K562 (cell line): ENCODE results near the gene BBS5. TPM values are rescaled to one million over a fixed set of nuclear protein-coding genes. Genes with fewer than 3 reads are reported as not detected.
A peak's percentile ranks its signal among the peaks of the same experiment; 100 is the strongest.

Experiments
- ATAC-seq: fragments of 200-7000 bp; cut with Tn5 transposase; 3 replicates; pipeline ENCODE4 v1.9.1; 2020; ENCODE audit warnings: moderate library complexity
- BruUV-seq: library from RNA; stranded (reverse); fragments of 400-500 nt; replicated peaks from 2 replicates; lab custom pipeline; 2021; lab: Mats Ljungman, UMichigan
- CTCF ChIA-PET: fragments of 300-600 bp; formaldehyde crosslinking; extraction: SDS; loops from one replicate; lab custom pipeline; 2021; ENCODE audit warnings: low intra/inter-chr PET ratio; lab: Yijun Ruan, JAX
- POLR2A ChIA-PET: fragments of 300-600, 350-650 bp; sonication (Branson Sonifier 250); formaldehyde crosslinking; extraction: SDS; loops from one replicate; lab custom pipeline; 2021; ENCODE audit warnings: antibody characterized with exemption, inconsistent platforms; lab: Yijun Ruan, JAX
- DNase-seq, 4 experiments: peaks; one replicate each; pipeline versions ENCODE4 v3.0.0 to v3.0.0-alpha.2; 2011 to 2018; ENCODE audit warnings: low spot score in 3 of 4, mixed read lengths in 3 of 4; ENCODE audit errors: extremely low read depth in 1 of 4
- FAIRE-seq: peaks from 2 replicates; lab custom pipeline; 2011; peaks lifted over from hg19 to GRCh38; lab: Jason Lieb, UNC
- H2AFZ ChIP-seq: 2 replicates; pipeline ENCODE4 v1.6.0; 2011; ENCODE audit warnings: low read depth, low read length, control low read depth, inconsistent platforms
- H3K27ac ChIP-seq: fragments of 200-600 bp; 3 replicates; pipeline ENCODE4 v1.8.0; 2011; ENCODE audit warnings: low read depth, mild to moderate bottlenecking, control low read depth, inconsistent platforms, low read length, moderate library complexity, mixed read lengths; ENCODE audit errors: extremely low read depth
- H3K27me3 ChIP-seq, 2 experiments: fragments of 300-600 bp in 1 of 2; 2 replicates in 1 of 2; 3 replicates in 1 of 2; pipeline versions ENCODE4 v1.6.0 to v1.8.0; 2011; ENCODE audit warnings: inconsistent platforms in 2 of 2, low read length in 2 of 2, mild to moderate bottlenecking in 1 of 2, mixed read lengths in 1 of 2, moderate library complexity in 1 of 2; ENCODE audit not compliant: control insufficient read depth in 2 of 2, insufficient read depth in 2 of 2
- H3K36me3 ChIP-seq: fragments of 300-600 bp; 3 replicates; pipeline ENCODE4 v1.8.0; 2011; ENCODE audit warnings: mild to moderate bottlenecking, low read length, inconsistent platforms; ENCODE audit not compliant: control insufficient read depth, insufficient read depth
- H3K4me1 ChIP-seq, 2 experiments: fragments of 200-600 bp in 1 of 2; replicated peaks in 1 of 2; 2 replicates in 1 of 2; 3 replicates in 1 of 2; pipeline versions ENCODE4 v1.5.1 to v1.8.0; 2011; ENCODE audit warnings: inconsistent platforms in 2 of 2, low read length in 2 of 2, mild to moderate bottlenecking in 1 of 2, mixed read lengths in 1 of 2, moderate library complexity in 1 of 2; ENCODE audit not compliant: control insufficient read depth in 2 of 2, insufficient read depth in 2 of 2
- H3K4me2 ChIP-seq: 2 replicates; pipeline ENCODE4 v1.6.1; 2011; ENCODE audit warnings: low read length, control low read depth, inconsistent platforms, mixed read lengths; ENCODE audit not compliant: insufficient read depth
- H3K4me3 ChIP-seq: fragments of 200-600 bp; sonication (generic), shearing (Covaris generic); 2 replicates; pipeline ENCODE4 v1.5.1; 2016; ENCODE audit warnings: control low read depth, inconsistent platforms
- H3K79me2 ChIP-seq: fragments of 200-600 bp; 3 replicates; pipeline ENCODE4 v1.8.0; 2011; ENCODE audit warnings: low read length, inconsistent platforms; ENCODE audit not compliant: control insufficient read depth, insufficient read depth
- H3K9ac ChIP-seq, 2 experiments: 2 replicates each; pipeline versions ENCODE4 v1.6.0 to v1.6.1; 2011; ENCODE audit warnings: low read depth in 2 of 2, low read length in 2 of 2, control low read depth in 1 of 2, inconsistent platforms in 1 of 2, mild to moderate bottlenecking in 1 of 2, mixed read lengths in 1 of 2; ENCODE audit not compliant: insufficient read depth in 1 of 2
- H3K9me1 ChIP-seq: one replicate; pipeline ENCODE4 v1.6.0; 2011; ENCODE audit warnings: inconsistent platforms, mild to moderate bottlenecking, low read length, moderate library complexity; ENCODE audit not compliant: control insufficient read depth, insufficient read depth
- H3K9me3 ChIP-seq: replicated peaks from 2 replicates; pipeline ENCODE4 v1.5.1; 2011; ENCODE audit warnings: low read depth, low read length, inconsistent platforms; ENCODE audit not compliant: control insufficient read depth, insufficient read depth
- H4K20me1 ChIP-seq: replicated peaks from 2 replicates; pipeline ENCODE4 v1.6.1; 2011; ENCODE audit warnings: low read length, inconsistent platforms, mixed read lengths; ENCODE audit not compliant: control insufficient read depth, insufficient read depth
- ATF4 ChIP-seq: fragments of 450-650 bp; formaldehyde crosslinking; IDR thresholded peaks from 2 replicates; pipeline ENCODE4 v1.4.0; 2022; ENCODE audit warnings: mild to moderate bottlenecking, moderate library complexity
- CBFA2T3 ChIP-seq: fragments of 450-650 bp; IDR thresholded peaks from 2 replicates; pipeline ENCODE4 v1.6.1; 2017
- CEBPB ChIP-seq: fragments of 450-650 bp; IDR thresholded peaks from 2 replicates; pipeline ENCODE4 v1.6.1; 2016; ENCODE audit warnings: missing genetic modification characterization, missing compliant biosample characterization
- CHCHD3 ChIP-seq: fragments of 250-450 bp; sonication (Bioruptor Pico); IDR thresholded peaks from 2 replicates; pipeline ENCODE4 v2.1.2; 2022; ENCODE audit warnings: mild to moderate bottlenecking
- CHD2 ChIP-seq: IDR thresholded peaks from 2 replicates; pipeline ENCODE4 v1.6.1; 2011; ENCODE audit warnings: low read depth, low read length
- DNMT1 ChIP-seq: fragments of 450-650 bp; IDR thresholded peaks from 2 replicates; pipeline ENCODE4 v1.6.1; 2016; ENCODE audit warnings: antibody characterized with exemption, mild to moderate bottlenecking
- MBD2 ChIP-seq: sonication (generic); IDR thresholded peaks from 2 replicates; pipeline ENCODE4 v1.6.1; 2016; ENCODE audit warnings: low read depth, borderline replicate concordance
- MED1 ChIP-seq: sonication (generic); formaldehyde crosslinking; IDR thresholded peaks from 2 replicates; pipeline ENCODE4 v1.8.1; 2023; ENCODE audit warnings: missing genetic modification reagents, borderline replicate concordance
- NFE2 ChIP-seq: IDR thresholded peaks from 2 replicates; pipeline ENCODE4 v1.6.1; 2014; ENCODE audit warnings: antibody characterized with exemption, low read depth
- PHB ChIP-seq: fragments of 250-450 bp; sonication (Bioruptor Pico); IDR thresholded peaks from 2 replicates; pipeline ENCODE4 v1.5.0; 2021
- REST ChIP-seq, 2 experiments: fragments of 450-650 bp; formaldehyde crosslinking in 1 of 2; IDR thresholded peaks; 2 replicates each; pipeline versions ENCODE4 v1.4.0 to v1.6.1; 2014 to 2020; ENCODE audit warnings: mild to moderate bottlenecking in 2 of 2, borderline replicate concordance in 1 of 2, low read depth in 1 of 2
- SMAD1 ChIP-seq: fragments of 150-350 bp; IDR thresholded peaks from 2 replicates; pipeline ENCODE4 v1.6.1; 2014; ENCODE audit warnings: low read length, low read depth; ENCODE audit not compliant: partially characterized antibody
- SMC3 ChIP-seq: conservative IDR thresholded peaks from 2 replicates; pipeline ENCODE4 v1.6.1; 2011; ENCODE audit warnings: low read depth, low read length, improper control_type of control experiment; ENCODE audit not compliant: insufficient read depth
- ZNF174 ChIP-seq: fragments of 250-450 bp; sonication (Bioruptor Pico); IDR thresholded peaks from 2 replicates; pipeline ENCODE4 v1.4.0; 2020; ENCODE audit warnings: mild to moderate bottlenecking
- ZNF561 ChIP-seq: fragments of 450-650 bp; formaldehyde crosslinking; conservative IDR thresholded peaks from 2 replicates; pipeline ENCODE4 v1.4.0; 2020; ENCODE audit warnings: mild to moderate bottlenecking, moderate library complexity
- ZZZ3 ChIP-seq: fragments of 450-650 bp; IDR thresholded peaks from 2 replicates; pipeline ENCODE4 v1.6.1; 2016; ENCODE audit warnings: antibody characterized with exemption, mild to moderate bottlenecking, moderate library complexity
- WGBS: fragments of 100-300 bp; shearing (Covaris generic); methylation state at CpG from one replicate; pipeline ENCODE4 v1.1.6; 2016; ENCODE audit warnings: low coverage, mixed read lengths; ENCODE audit not compliant: insufficient coverage; ENCODE audit errors: missing lambda C conversion rate; 5-methylcytosine and 5-hydroxymethylcytosine counted together
- in situ Hi-C: fragments of 300-500 bp; cut with MboI; formaldehyde crosslinking; loops from 4 replicates; pipeline ENCODE4 v1.15.0; 2018; ENCODE audit warnings: inconsistent platforms, mixed read lengths
- intact Hi-C: fragments of 100-400 bp; cut with micrococcal nuclease; formaldehyde crosslinking; loops from 2 replicates; pipeline ENCODE4 v1.14.2; 2022
- polyA plus RNA-seq, 8 experiments: library from polyadenylated mRNA; depleted of rRNA in 4 of 8; stranded (reverse) in 5 of 8; unstranded in 3 of 8; fragments of >200 nt; fragmentation: Nextera tagmentation in 2 of 8; fragmentation: Illumina TruSeq in 1 of 8; extraction: Ambion mirVana in 2 of 8; extraction: Trizol in 1 of 8; gene quantifications; 2 replicates each; pipeline versions ENCODE4 v1.2.1 to v1.2.3, GENCODE V29; 2011 to 2014; ENCODE audit warnings: inconsistent platforms in 1 of 8, missing spikeins in 1 of 8
- total RNA-seq, 7 experiments: library from RNA; depleted of rRNA in 6 of 7; stranded (reverse); fragments of >200 nt in 6 of 7; fragmentation: Illumina TruSeq in 2 of 7; extraction: Trizol in 2 of 7; gene quantifications; 2 replicates each; pipeline versions ENCODE4 v1.2.1 to v1.2.3, GENCODE V29; 2011 to 2021; ENCODE audit warnings: low replicate concordance in 1 of 7

The BBS5 gene
- total and polyA plus RNA-seq, 9 of the 15 experiments (the other 6 are each of a cell fraction or from before 2014, with no cell fraction given) = 0.48 to 6.9 (median 4.3) TPM

DNA sequence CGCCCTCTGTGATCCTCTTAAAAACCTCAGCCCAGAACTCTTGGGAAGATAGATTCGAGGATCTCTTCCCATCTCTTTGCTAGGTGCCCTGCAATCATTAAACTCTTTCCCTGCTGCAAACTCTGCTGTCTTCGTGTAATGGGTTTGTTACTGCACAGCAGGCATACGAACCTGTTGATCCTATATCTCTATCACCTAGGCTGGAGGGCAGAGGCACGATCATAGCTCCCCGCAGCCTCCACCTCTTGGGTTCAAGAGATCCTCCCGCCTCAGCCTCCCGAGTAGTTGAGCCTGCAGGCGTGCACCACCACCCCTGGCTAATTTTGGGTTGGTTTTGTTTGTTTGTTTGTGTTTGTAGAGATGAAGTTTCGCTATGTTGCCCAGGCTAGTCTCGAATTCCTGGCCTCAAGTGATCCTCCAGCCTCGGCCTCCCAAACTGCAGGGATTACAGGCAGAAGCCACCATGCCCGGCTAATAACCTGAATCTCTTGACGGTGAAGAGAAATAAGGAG, 493 bp upstream of the BBS5 start:
- in situ Hi-C loops = no loop called here
- TF ChIP-seq ZZZ3 (no peak), ZNF561 (no peak), MBD2 (no peak), CBFA2T3 (no peak), CHD2 (no peak), ZNF174 (no peak), ATF4 (CRISPR knock-in tag) (no peak), SMC3 (no peak), SMAD1 (no peak), REST (IDR thresholded peaks at IDR 0.05; ENCODE audit: borderline replicate concordance) (no peak), REST (CRISPR knock-in tag; IDR thresholded peaks at IDR 0.05; ENCODE audit: low read depth) (no peak), NFE2 (no peak), PHB (no peak), DNMT1 (peak; percentile 13; the same call in 1 of the 2 replicates), CEBPB (no peak), CHCHD3 (CRISPR knock-in tag) (no peak), MED1 (CRISPR knock-in tag) (no peak)

More for the DNA sequence above, 493 bp upstream of the BBS5 start:
- peaks cover 3% of the 10 kb centered on the region; the same call in 1 of the 3 replicates for H3K36me3 ChIP-seq
- H3K4me1 ChIP-seq = peaks cover 6 to 10% of the 10 kb centered on the region in 2 experiments; a peak in 4 of 5 replicates
- 50% methylated on average over 14 of the region's 14 CpGs for WGBS
- peak overlapping the region; percentile 94 for H3K4me2 ChIP-seq
- H3K79me2 ChIP-seq = 0 out of 3 replicates have a peak, but pooled peaks cover 2% of the 10 kb centered on the region
- H3K27ac ChIP-seq = peak overlapping the region; percentile 48
- ATAC-seq (no peak), FAIRE-seq (no peak), DNase-seq (no peak)
- no peaks in the 10 kb centered on the region for H3K9me1 ChIP-seq
- intact Hi-C loops = no loop called here
- H2AFZ ChIP-seq = peak overlapping the region; percentile 98
- BruUV-seq = no TSS peak
- H3K27me3 ChIP-seq = no peaks in the 10 kb centered on the region
- no peaks in the 10 kb centered on the region for H3K9me3 ChIP-seq
- CTCF ChIA-PET = no interaction called here
- POLR2A ChIA-PET = interaction anchor here (0.6 to 2.0 kb wide), 11 partner anchors 9 to 316 kb away, joined by 3 to 6 read pairs (median 4); partner anchors contain the start of gene KLHL41
- H3K9ac ChIP-seq = peak overlapping the region; percentile 75 to 98
- peak overlapping the region; percentile 57 for H3K4me3 ChIP-seq
- H4K20me1 ChIP-seq = no peaks in the 10 kb centered on the region
